GM12878 (cell line): ENCODE measurements around the gene CCL16. TPM values are rescaled to one million over a fixed set of nuclear protein-coding genes. Genes with fewer than 3 reads are reported as not detected.

Experiments
- ATAC-seq: fragments of 200-7000 bp; cut with Tn5 transposase; 3 replicates; pipeline ENCODE4 v1.9.1; 2020; ENCODE audit warnings: mild to moderate bottlenecking, moderate library complexity
- BruUV-seq: library from RNA; stranded (reverse); fragments of 400-500 nt; replicated peaks from 2 replicates; lab custom pipeline; 2021; lab: Mats Ljungman, UMichigan
- CTCF ChIA-PET: fragments of 300-600 bp; sonication (Branson Sonifier 250); formaldehyde crosslinking; extraction: SDS; loops from one replicate; lab custom pipeline; 2021; ENCODE audit warnings: inconsistent platforms; lab: Yijun Ruan, JAX
- POLR2A ChIA-PET: fragments of 350-600 bp; formaldehyde crosslinking; extraction: SDS; loops from one replicate; lab custom pipeline; 2021; ENCODE audit warnings: inconsistent platforms; lab: Charles Lee
- RAD21 ChIA-PET: fragments of 300-600 bp; sonication (Branson Sonifier 250); formaldehyde crosslinking; loops from one replicate; lab custom pipeline; 2023; ENCODE audit warnings: antibody characterized with exemption; ENCODE audit not compliant: unreplicated experiment; lab: Charles Lee
- SMC1A ChIA-PET: fragments of 300-600 bp; sonication (Branson Sonifier 250); formaldehyde crosslinking; loops from one replicate; lab custom pipeline; 2023; ENCODE audit not compliant: unreplicated experiment, uncharacterized antibody; lab: Charles Lee
- DNase-seq: peaks from one replicate; pipeline ENCODE4 v3.0.0-alpha.2; 2011; ENCODE audit warnings: low read depth, low spot score
- FAIRE-seq: peaks from 3 replicates; lab custom pipeline; 2011; peaks lifted over from hg19 to GRCh38; lab: Jason Lieb, UNC
- H2AFZ ChIP-seq: 2 replicates; pipeline ENCODE4 v1.6.0; 2011; ENCODE audit warnings: low read depth, low read length, control low read depth; ENCODE audit not compliant: control insufficient read depth
- H3K27ac ChIP-seq: 2 replicates; pipeline ENCODE4 v1.5.1; 2011; ENCODE audit warnings: control low read depth; ENCODE audit not compliant: control insufficient read depth, insufficient read depth
- H3K27me3 ChIP-seq, 2 experiments: replicated peaks in 1 of 2; 2 replicates each; pipeline versions ENCODE4 v1.6.0 to v1.6.1; 2011; ENCODE audit warnings: low read length in 1 of 2; ENCODE audit not compliant: control insufficient read depth in 2 of 2, insufficient read depth in 2 of 2
- H3K36me3 ChIP-seq, 2 experiments: 2 replicates each; pipeline ENCODE4 v1.5.1; 2011; ENCODE audit warnings: low read length in 1 of 2; ENCODE audit not compliant: control insufficient read depth in 2 of 2, insufficient read depth in 2 of 2
- H3K4me1 ChIP-seq: 2 replicates; pipeline ENCODE4 v1.6.1; 2011; ENCODE audit warnings: mild to moderate bottlenecking, low read length, moderate library complexity, mixed read lengths; ENCODE audit not compliant: control insufficient read depth, insufficient read depth
- H3K4me2 ChIP-seq: 2 replicates; pipeline ENCODE4 v1.6.0; 2011; ENCODE audit warnings: control low read depth; ENCODE audit not compliant: control insufficient read depth, insufficient read depth
- H3K4me3 ChIP-seq: fragments of 200-600 bp; sonication (generic); 2 replicates; pipeline ENCODE4 v1.5.1; 2016
- H3K79me2 ChIP-seq: 2 replicates; pipeline ENCODE4 v1.6.0; 2011; ENCODE audit warnings: low read length; ENCODE audit not compliant: control insufficient read depth, insufficient read depth
- H3K9ac ChIP-seq: 2 replicates; pipeline ENCODE4 v1.8.0; 2011; ENCODE audit warnings: low read length, control low read depth, mixed read lengths; ENCODE audit not compliant: control insufficient read depth, insufficient read depth
- H3K9me3 ChIP-seq: replicated peaks from 3 replicates; pipeline ENCODE4 v1.5.1; 2011; ENCODE audit warnings: mild to moderate bottlenecking, low read length; ENCODE audit not compliant: control insufficient read depth, insufficient read depth
- H4K20me1 ChIP-seq: 2 replicates; pipeline ENCODE4 v1.6.0; 2011; ENCODE audit not compliant: control insufficient read depth, insufficient read depth
- ATF7 ChIP-seq: fragments of 450-650 bp; IDR thresholded peaks from 2 replicates; pipeline ENCODE4 v1.6.1; 2016; ENCODE audit warnings: low read depth, mild to moderate bottlenecking
- CUX1 ChIP-seq: IDR thresholded peaks from 2 replicates; pipeline ENCODE4 v1.6.1; 2012; ENCODE audit warnings: improper control_type of control experiment, low read depth, low read length; ENCODE audit not compliant: insufficient replicate concordance
- EED ChIP-seq: sonication (generic); IDR thresholded peaks from 2 replicates; pipeline ENCODE4 v1.6.1; 2016; ENCODE audit warnings: antibody characterized with exemption, low read depth
- FOS ChIP-seq: IDR thresholded peaks from 3 replicates; pipeline ENCODE4 v1.6.1; 2011; ENCODE audit warnings: borderline replicate concordance; ENCODE audit not compliant: insufficient read length; ENCODE audit errors: extremely low read depth
- HDAC2 ChIP-seq: fragments of 200-600 bp; sonication (generic); IDR thresholded peaks from 2 replicates; pipeline ENCODE4 v1.6.1; 2017
- IKZF2 ChIP-seq, 2 experiments: fragments of 450-650 bp; IDR thresholded peaks; 2 replicates each; pipeline ENCODE4 v1.6.1; 2017; ENCODE audit warnings: mild to moderate bottlenecking in 2 of 2, moderate library complexity in 2 of 2
- IRF4 ChIP-seq: IDR thresholded peaks from 2 replicates; pipeline ENCODE4 v1.6.1; 2011; ENCODE audit warnings: low read depth, low read length
- IRF5 ChIP-seq: fragments of 450-650 bp; IDR thresholded peaks from 2 replicates; pipeline ENCODE4 v1.6.1; 2017; ENCODE audit warnings: borderline replicate concordance
- MEF2B ChIP-seq: fragments of 450-650 bp; IDR thresholded peaks from 2 replicates; pipeline ENCODE4 v1.6.1; 2018; ENCODE audit warnings: mild to moderate bottlenecking, moderate library complexity; ENCODE audit not compliant: partially characterized antibody, poor library complexity, severe bottlenecking
- MXI1 ChIP-seq: fragments of 150-350 bp; IDR thresholded peaks from 2 replicates; pipeline ENCODE4 v1.6.1; 2011; ENCODE audit warnings: low read depth, mild to moderate bottlenecking, inconsistent platforms, low read length, improper control_type of control experiment
- NFYA ChIP-seq: IDR thresholded peaks from 2 replicates; pipeline ENCODE4 v1.6.1; 2011; ENCODE audit warnings: low read depth, mild to moderate bottlenecking, low read length, improper control_type of control experiment, borderline replicate concordance
- NFYB ChIP-seq: IDR thresholded peaks from 2 replicates; pipeline ENCODE4 v1.6.1; 2011; ENCODE audit warnings: low read depth, mild to moderate bottlenecking, low read length, improper control_type of control experiment, moderate library complexity; ENCODE audit not compliant: insufficient read depth
- POLR2A ChIP-seq: IDR thresholded peaks from 2 replicates; pipeline ENCODE4 v1.6.1; 2011; ENCODE audit warnings: low read depth, mild to moderate bottlenecking, low read length
- RELA ChIP-seq: fragments of 450-650 bp; IDR thresholded peaks from 2 replicates; pipeline ENCODE4 v1.8.0; 2014; ENCODE audit warnings: borderline replicate concordance; ENCODE audit not compliant: partially characterized antibody
- TARDBP ChIP-seq: IDR thresholded peaks from 2 replicates; pipeline ENCODE4 v1.6.1; 2016; ENCODE audit warnings: borderline replicate concordance
- USF2 ChIP-seq: IDR thresholded peaks from 2 replicates; pipeline ENCODE4 v1.6.1; 2011; ENCODE audit warnings: low read depth, low read length, improper control_type of control experiment, borderline replicate concordance
- ZNF24 ChIP-seq: fragments of 450-650 bp; IDR thresholded peaks from 2 replicates; pipeline ENCODE4 v1.6.1; 2017; ENCODE audit warnings: antibody characterized with exemption, mild to moderate bottlenecking
- ZNF274 ChIP-seq: IDR thresholded peaks from one replicate; pipeline ENCODE4 v1.8.0; 2011; ENCODE audit not compliant: insufficient read length, insufficient read depth
- WGBS: methylation state at CpG from one replicate; pipeline ENCODE4 v1.1.6; 2016; ENCODE audit warnings: low lambda C conversion rate; ENCODE audit not compliant: insufficient replicate concordance, insufficient coverage; ENCODE audit errors: missing lambda C conversion rate; 5-methylcytosine and 5-hydroxymethylcytosine counted together
- in situ Hi-C: fragments of 300-500 bp; cut with MboI; formaldehyde crosslinking; loops from 9 replicates; pipeline ENCODE4 v1.14.3; 2018; ENCODE audit warnings: mixed read lengths
- intact Hi-C: fragments of 100-400 bp; cut with micrococcal nuclease; formaldehyde crosslinking; loops from one replicate; pipeline ENCODE4 v1.14.2; 2022; ENCODE audit not compliant: unreplicated experiment
- polyA plus RNA-seq, 11 experiments: library from polyadenylated mRNA; depleted of rRNA in 4 of 11; unstranded in 6 of 11; stranded (reverse) in 5 of 11; fragments of >200 nt; fragmentation: Nextera tagmentation in 4 of 11; fragmentation: Illumina TruSeq in 1 of 11; extraction: Ambion mirVana in 4 of 11; extraction: Trizol in 1 of 11; gene quantifications; 1 replicate in 1 of 11; 2 replicates in 10 of 11; pipeline versions ENCODE4 v1.2.1 to v1.2.3, GENCODE V29; 2011 to 2016; ENCODE audit warnings: inconsistent platforms in 2 of 11, missing spikeins in 2 of 11, low read depth in 1 of 11
- total RNA-seq, 4 experiments: library from RNA; depleted of rRNA in 3 of 4; stranded (reverse); fragments of >200 nt in 3 of 4; fragmentation: Illumina TruSeq in 1 of 4; extraction: Trizol in 1 of 4; gene quantifications; 2 replicates each; pipeline versions ENCODE4 v1.2.1 to v1.2.3, GENCODE V29; 2013 to 2021

CCL16 gene
- total and polyA plus RNA-seq, 10 of the 15 experiments (the other 5 are each of a cell fraction or from before 2014, with no cell fraction given), result not detected

GRCh38 chr17:35943537-35943936 is 37.8 kb downstream of the CCL16 start, which contains the start of gene LYZL6:
LYZL6 (minus strand) TSS chr17:35943713; CDS start chr17:35939356, 4,357 bp downstream.
- no peak within 1 kb of the TSS for H3K27ac ChIP-seq
- intact Hi-C loops (no loop called here), in situ Hi-C loops (no loop called here)
- ChIA-PET SMC1A (interaction anchor here (0.7 to 1.9 kb wide), 7 partner anchors 10 to 101 kb away, joined by 3 to 8 read pairs (median 4); no protein-coding TSS in a partner anchor), RAD21 (no interaction called here), CTCF (interaction anchor here (0.6 to 2.4 kb wide), 7 partner anchors 10 to 591 kb away, joined by 3 to 8 read pairs (median 3); partner anchors contain the start of genes MYO19, PIGW and RDM1), POLR2A (no interaction called here)
- 0% methylated on average over 2 of the region's 2 CpGs for WGBS
- H3K4me3 ChIP-seq, result no peak within 1 kb of the TSS
- no peaks in the 10 kb centered on the region for H4K20me1 ChIP-seq
- H3K27me3 ChIP-seq, result no peaks in the 10 kb centered on the region
- H3K79me2 ChIP-seq, result no peaks in the 10 kb centered on the region
- ATAC-seq (no peak), FAIRE-seq (no peak), DNase-seq (no peak)
- H3K36me3 ChIP-seq, result no peaks in the 10 kb centered on the region
- H3K9ac ChIP-seq, result no peak within 1 kb of the TSS
- H3K4me2 ChIP-seq, result no peak within 1 kb of the TSS
- H3K9me3 ChIP-seq, result no peaks in the 10 kb centered on the region
- no peaks in the 10 kb centered on the region for H3K4me1 ChIP-seq
- no peak within 1 kb of the TSS for H2AFZ ChIP-seq
- no TSS peak for BruUV-seq
- no peak for TF ChIP-seq MXI1
- no peak for TF ChIP-seq TARDBP
- no peak for TF ChIP-seq NFYB
- no peak for TF ChIP-seq IKZF2 (IDR thresholded peaks at IDR 0.05)
- TF ChIP-seq POLR2A, result no peak
- TF ChIP-seq MEF2B, result no peak
- no peak for TF ChIP-seq CUX1
- no peak for TF ChIP-seq ZNF24
- TF ChIP-seq EED, result no peak
- TF ChIP-seq ATF7, result no peak
- TF ChIP-seq IRF5, result no peak
- no peak for TF ChIP-seq NFYA
- TF ChIP-seq ZNF274, result no peak
- no peak for TF ChIP-seq RELA
- no peak for TF ChIP-seq IRF4
- no peak for TF ChIP-seq FOS
- TF ChIP-seq HDAC2, result no peak
- TF ChIP-seq USF2, result no peak
